ENCODE data around the gene BRAF.
"Not testable (repeated sequence)": the region's sequence is repeated elsewhere in the genome, so short reads cannot be mapped to it uniquely, and the experiment has no call there.

Gene BRAF

DNA sequence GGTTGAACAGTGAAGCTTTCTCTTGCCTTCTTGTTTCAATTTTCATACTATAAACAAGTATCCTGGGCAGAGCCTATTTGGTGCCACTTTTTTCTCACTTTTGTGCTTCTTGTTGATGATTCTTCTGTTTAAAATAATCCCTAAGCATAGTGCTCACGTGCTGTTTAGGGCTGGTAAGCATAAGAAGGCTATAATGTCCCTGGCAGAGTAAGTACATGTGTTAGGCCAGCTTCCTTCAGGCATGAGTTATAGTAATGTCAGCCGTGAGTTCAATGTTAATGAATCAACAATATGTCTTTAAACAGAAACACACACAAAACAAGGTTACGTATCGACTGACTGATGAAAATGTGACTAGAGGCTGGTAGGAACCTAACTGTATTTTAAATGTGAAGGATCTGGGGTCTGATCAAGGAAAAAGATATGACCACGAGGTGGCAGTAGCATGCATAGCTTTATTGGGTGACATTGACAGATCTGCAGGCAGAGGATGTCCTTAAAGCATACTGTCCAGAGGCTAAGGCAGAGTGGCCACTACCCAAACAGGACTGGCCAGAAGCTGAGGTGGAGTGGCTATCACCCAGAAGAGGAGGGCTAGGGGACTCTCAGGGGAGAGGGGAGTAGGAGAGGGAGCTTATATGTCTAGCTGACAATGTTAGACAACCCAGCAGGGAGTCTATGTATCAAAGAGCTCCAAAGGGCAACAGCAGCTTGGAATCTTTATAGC is 113.7 kb downstream of the BRAF start:
- peak; percentile 5 for DNase-seq (ENCODE audit: low read depth, low spot score)
- H3K27ac ChIP-seq, result no peak overlapping the region

DNA sequence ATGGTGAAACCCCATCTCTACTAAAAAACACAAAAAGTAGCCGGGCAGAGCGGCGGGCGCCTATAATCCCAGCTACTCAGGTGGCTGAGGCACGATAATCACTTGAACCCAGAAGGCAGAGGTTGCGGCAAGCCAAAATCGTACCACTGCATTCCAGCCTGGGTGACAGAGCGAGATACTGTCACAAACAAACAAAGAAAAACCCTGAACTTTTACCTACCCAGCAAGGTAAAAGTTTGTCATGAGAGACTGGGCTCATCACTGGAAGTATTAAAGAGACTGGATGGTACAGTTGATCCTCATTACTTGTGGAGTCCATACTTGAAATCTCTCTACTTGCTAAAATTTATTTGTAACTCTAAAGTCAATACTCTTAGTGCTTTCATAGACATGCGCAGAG is 114.3 kb downstream of the BRAF start:
- H3K27ac ChIP-seq, result no peak overlapping the region
- DNase-seq (ENCODE audit: low read depth, low spot score), result no peak

- no peak overlapping the region for H3K27ac ChIP-seq
- no peak for DNase-seq (ENCODE audit: low read depth, low spot score)
Measured at GRCh38 chr7:140778975-140779374, 145.8 kb downstream of the BRAF start.

DNA sequence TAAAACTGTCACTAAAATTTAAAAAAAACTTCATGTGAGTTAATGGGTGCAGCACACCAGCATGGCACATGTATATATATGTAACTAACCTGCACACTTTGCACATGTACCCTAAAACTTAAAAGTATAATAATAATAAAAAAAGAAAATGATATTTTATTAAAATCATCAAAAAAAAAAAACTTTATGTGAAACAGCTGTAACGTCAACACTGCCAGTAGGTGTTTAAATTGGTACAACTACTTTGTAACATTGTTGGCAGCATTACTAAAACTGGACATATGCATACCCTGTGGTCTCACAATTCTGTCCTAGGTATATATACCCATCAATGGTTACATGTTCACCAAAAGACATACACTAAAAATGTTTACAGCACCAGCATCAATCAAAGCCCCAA is 146.2 kb downstream of the BRAF start:
- DNase-seq (ENCODE audit: low read depth, low spot score), result no peak
- no peak overlapping the region for H3K27ac ChIP-seq

- no peak overlapping the region for H3K27ac ChIP-seq
- DNase-seq (ENCODE audit: low read depth, low spot score), result no peak
Measured at GRCh38 chr7:140774371-140774770, 150.4 kb downstream of the BRAF start.

DNA sequence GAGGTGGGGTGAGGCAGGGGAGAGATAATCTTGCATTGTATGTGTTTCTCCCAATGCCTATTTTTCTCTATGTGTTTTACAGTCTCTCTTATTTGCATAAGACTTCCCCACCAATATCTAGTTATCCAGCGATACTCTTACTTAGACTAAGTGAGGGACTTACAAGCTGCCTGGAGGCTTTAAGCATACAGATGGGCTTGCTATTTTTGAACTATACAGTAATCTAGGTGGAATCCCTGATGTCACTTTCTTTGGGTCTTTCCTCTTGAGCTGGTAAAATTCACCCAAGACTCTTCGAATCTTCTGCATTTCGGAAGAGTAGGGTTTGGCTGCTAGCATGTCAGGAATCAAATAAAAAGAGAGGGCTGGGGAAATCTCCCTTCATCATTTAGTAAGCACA is 151.6 kb downstream of the BRAF start:
- DNase-seq (ENCODE audit: low read depth, low spot score), result no peak
- H3K27ac ChIP-seq, result no peak overlapping the region

- no peak overlapping the region for H3K27ac ChIP-seq
- no peak for DNase-seq (ENCODE audit: low read depth, low spot score)
Measured at GRCh38 chr7:140771826-140772225, 152.9 kb downstream of the BRAF start.

DNA sequence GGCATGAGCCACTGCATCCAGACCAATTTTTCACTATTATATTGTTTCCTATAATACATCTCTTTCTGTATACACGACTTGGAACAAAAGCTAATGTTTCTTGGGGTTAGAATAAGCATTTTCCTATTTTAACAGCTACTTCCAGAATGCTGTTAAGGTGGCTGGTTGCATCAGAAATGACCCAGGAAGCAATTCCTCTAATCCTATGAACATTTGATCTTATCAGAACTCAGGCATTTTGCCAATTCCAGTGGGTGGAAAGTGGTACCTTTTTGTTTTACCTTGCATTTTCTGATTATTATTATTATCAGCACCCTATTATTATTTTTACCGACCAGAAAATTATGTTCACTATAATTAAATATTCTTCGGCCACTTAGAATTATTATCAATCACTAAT is 154.9 kb downstream of the BRAF start:
- DNase-seq (ENCODE audit: low read depth, low spot score), result no peak

GRCh38 chr7:140767418-140767817 is 157.3 kb downstream of the BRAF start:
- DNase-seq (ENCODE audit: low read depth, low spot score), result no peak
- H3K27ac ChIP-seq, result no peak overlapping the region

More for the DNA sequence above, 154.9 kb downstream of the BRAF start:
- H3K27ac ChIP-seq, result no peak overlapping the region

- H3K27ac ChIP-seq, result not testable (repeated sequence)
Measured at GRCh38 chr7:140765441-140765840, 159.3 kb downstream of the BRAF start.

DNA sequence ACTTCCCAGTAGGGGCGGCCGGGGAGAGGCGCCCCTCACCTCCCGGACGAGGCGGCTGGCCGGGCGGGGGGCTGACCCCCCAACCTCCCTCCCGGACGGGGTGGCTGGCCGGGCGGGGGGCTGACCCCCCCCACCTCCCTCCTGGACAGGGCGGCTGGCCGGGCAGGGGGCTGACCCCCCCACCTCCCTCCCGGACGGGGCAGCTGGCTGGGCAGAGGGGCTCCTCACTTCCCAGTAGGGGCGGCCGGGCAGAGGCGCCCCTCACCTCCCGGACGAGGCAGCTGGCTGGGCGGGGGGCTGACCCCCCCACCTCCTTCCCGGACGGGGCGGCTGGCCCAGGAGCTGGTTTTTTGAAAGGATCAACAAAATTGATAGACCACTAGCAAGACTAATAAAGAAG is 161.6 kb downstream of the BRAF start:
- H3K27ac ChIP-seq; DNase-seq (ENCODE audit: low read depth, low spot score): not testable (repeated sequence)

More at GRCh38 chr7:140765441-140765840, 159.3 kb downstream of the BRAF start:
- DNase-seq (ENCODE audit: low read depth, low spot score), result not testable (repeated sequence)

DNA sequence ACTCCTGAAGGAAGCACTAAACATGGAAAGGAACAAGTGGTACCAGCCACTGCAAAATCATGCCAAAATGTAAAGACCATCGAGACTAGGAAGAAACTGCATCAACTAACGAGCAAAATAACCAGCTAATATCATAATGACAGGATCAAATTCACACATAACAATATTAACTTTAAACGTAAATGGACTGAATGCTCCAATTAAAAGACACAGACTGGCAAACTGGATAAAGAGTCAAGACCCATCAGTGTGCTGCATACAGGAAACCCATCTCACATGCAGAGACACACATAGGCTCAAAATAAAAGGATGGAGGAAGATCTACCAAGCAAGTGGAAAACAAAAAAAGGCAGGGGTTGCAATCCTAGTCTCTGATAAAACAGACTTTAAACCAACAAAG is 163.4 kb downstream of the BRAF start:
- H3K27ac ChIP-seq; DNase-seq (ENCODE audit: low read depth, low spot score): not testable (repeated sequence)

- no peak overlapping the region for H3K27ac ChIP-seq
- DNase-seq (ENCODE audit: low read depth, low spot score), result no peak
Measured at GRCh38 chr7:140754506-140754905, 170.2 kb downstream of the BRAF start.

DNA sequence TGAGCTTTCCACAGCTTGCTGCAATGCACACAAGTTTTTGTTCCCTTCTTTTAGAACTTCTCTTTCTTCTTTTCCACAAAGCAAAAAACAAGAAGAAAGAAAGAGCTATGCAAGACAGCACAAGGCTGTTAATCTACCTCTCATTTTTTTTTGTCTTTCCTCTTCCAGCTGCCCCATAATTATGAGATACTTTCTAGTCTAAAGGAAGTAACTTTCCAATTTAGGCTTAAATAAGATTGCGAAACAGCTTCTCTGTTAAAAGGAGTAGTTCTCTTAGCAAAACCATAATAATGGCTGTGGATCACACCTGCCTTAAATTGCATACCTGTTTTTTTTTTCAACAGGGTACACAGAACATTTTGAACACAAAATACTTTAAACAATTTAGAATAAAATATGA is 172.2 kb downstream of the BRAF start:
- H3K27ac ChIP-seq, result no peak overlapping the region
- no peak for DNase-seq (ENCODE audit: low read depth, low spot score)

GRCh38 chr7:140746751-140747150 is 178.0 kb downstream of the BRAF start:
- H3K27ac ChIP-seq, result no peak overlapping the region
- DNase-seq (ENCODE audit: low read depth, low spot score), result no peak

- DNase-seq (ENCODE audit: low read depth, low spot score), result no peak
- no peak overlapping the region for H3K27ac ChIP-seq
Measured at GRCh38 chr7:140745266-140746058, 179.3 kb downstream of the BRAF start.

DNA sequence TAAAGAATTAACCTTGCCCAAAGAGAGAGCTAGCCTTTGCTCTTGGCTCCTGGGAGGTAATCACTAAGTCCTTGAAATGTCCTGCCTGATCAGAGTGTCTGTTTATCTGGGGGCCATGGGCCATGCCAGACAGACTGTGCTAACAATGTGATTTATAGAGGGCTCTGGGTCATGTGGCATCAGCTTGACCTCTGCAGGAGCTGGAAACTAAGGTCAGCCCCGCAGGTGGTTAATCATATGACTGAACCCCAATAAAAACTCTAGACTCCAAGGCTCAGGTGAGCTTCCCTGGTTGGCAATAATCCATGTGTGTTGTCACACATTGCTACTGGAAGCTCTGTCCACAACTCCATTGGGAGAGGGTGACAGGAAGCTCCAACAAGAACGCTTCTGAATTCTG is 180.7 kb downstream of the BRAF start:
- H3K27ac ChIP-seq, result no peak overlapping the region
- no peak for DNase-seq (ENCODE audit: low read depth, low spot score)

GRCh38 chr7:140743255-140743654 is 181.5 kb downstream of the BRAF start:
- not testable (repeated sequence) for DNase-seq (ENCODE audit: low read depth, low spot score); H3K27ac ChIP-seq

DNA sequence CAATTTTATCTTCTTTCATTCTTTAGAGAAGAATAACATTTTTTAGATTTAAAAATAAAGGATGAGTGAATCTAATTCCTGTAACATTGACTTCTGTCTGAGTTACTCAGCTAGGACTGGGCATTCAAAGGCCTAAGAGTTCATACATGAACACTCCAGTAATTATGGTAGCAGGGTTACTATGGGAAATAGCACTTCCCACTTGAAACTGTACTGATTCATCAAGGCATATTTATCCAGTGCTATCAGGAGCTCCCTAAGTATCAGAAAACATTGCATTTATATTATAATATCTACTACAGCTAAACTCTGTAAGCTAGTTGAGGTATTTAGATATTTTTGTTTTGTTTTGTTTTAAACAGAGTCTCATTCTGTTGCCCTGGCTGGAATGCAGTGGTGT is 186.4 kb downstream of the BRAF start:
- H3K27ac ChIP-seq, result no peak overlapping the region
- DNase-seq (ENCODE audit: low read depth, low spot score), result no peak

- no peak overlapping the region for H3K27ac ChIP-seq
- no peak for DNase-seq (ENCODE audit: low read depth, low spot score)
Measured at GRCh38 chr7:140734729-140735128, 190.0 kb downstream of the BRAF start.

DNA sequence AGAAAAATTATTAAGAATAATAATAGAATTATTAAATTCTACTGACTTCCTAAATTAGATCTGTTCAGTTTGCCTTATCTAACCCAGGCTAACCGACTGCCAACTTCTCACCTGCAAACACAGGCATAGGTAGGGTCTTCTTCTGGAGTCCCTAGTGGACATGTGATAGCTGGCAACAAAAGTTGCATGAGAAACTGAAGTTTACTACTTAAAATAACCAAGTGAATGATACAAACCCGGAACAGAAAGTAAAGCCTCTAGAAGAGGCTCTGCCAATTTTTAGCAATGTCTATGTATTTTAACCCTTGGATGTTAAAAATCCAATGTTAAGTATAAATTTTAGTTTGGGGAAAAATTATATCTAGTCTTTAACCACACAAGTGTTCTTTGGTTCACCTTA is 190.6 kb downstream of the BRAF start:
- DNase-seq (ENCODE audit: low read depth, low spot score), result no peak
- H3K27ac ChIP-seq, result no peak overlapping the region

GRCh38 chr7:140732416-140732815 is 192.3 kb downstream of the BRAF start:
- H3K27ac ChIP-seq, result no peak overlapping the region
- no peak for DNase-seq (ENCODE audit: low read depth, low spot score)

Data from epithelial cell of prostate (primary cell).